H7 (cell line): ENCODE results near the gene C6. TPM values are rescaled to one million over a fixed set of nuclear protein-coding genes. Genes with fewer than 3 reads are reported as not detected.

Experiments used
- DNase-seq: peaks from one replicate; pipeline ENCODE4 v3.0.0; 2012
- H3K27me3 ChIP-seq: 2 replicates; pipeline ENCODE4 v1.6.0; 2011; ENCODE audit warnings: mild to moderate bottlenecking, low read length; ENCODE audit not compliant: control insufficient read depth, insufficient read depth
- H3K36me3 ChIP-seq: replicated peaks from 2 replicates; pipeline ENCODE4 v1.5.1; 2011; ENCODE audit warnings: low read length; ENCODE audit not compliant: control insufficient read depth, insufficient read depth
- H3K4me3 ChIP-seq: 2 replicates; pipeline ENCODE4 v1.5.1; 2011; ENCODE audit warnings: low read depth, mild to moderate bottlenecking, control low read depth, low read length, moderate library complexity; ENCODE audit not compliant: insufficient read depth
- total RNA-seq: library from RNA; depleted of rRNA; stranded (reverse); fragments of >200 nt; shearing (Covaris generic); gene quantifications from 2 replicates; pipeline ENCODE4 v1.2.3, GENCODE V29; 2014; rRNA removed

Gene C6
- total RNA-seq, 1 experiment from 2014 or later: not detected

GRCh38 chr5:41122459-41122858 lies 90.9 kb downstream of the C6 start:
- H3K36me3 ChIP-seq: no peaks in the 10 kb centered on the region
- H3K4me3 ChIP-seq: no peak overlapping the region
- H3K27me3 ChIP-seq: no peaks in the 10 kb centered on the region
- no peak for DNase-seq

- Histone ChIP-seq H3K4me3 (no peak overlapping the region), H3K36me3 (no peaks in the 10 kb centered on the region), H3K27me3 (no peaks in the 10 kb centered on the region)
- DNase-seq: no peak
Measured at GRCh38 chr5:41120600-41120999, 92.7 kb downstream of the C6 start.

GRCh38 chr5:41118177-41118576 lies 95.2 kb downstream of the C6 start:
- Histone ChIP-seq H3K4me3 (no peak overlapping the region), H3K36me3 (no peaks in the 10 kb centered on the region), H3K27me3 (no peaks in the 10 kb centered on the region)
- no peak for DNase-seq

- H3K36me3 ChIP-seq: no peaks in the 10 kb centered on the region
- no peaks in the 10 kb centered on the region for H3K27me3 ChIP-seq
- no peak for DNase-seq
- H3K4me3 ChIP-seq: no peak overlapping the region
Measured at GRCh38 chr5:41115281-41115680, 98.1 kb downstream of the C6 start.

GRCh38 chr5:41112486-41113455 lies 100.6 kb downstream of the C6 start:
- H3K4me3 ChIP-seq: no peak overlapping the region
- no peaks in the 10 kb centered on the region for H3K36me3 ChIP-seq
- no peak for DNase-seq
- H3K27me3 ChIP-seq: no peaks in the 10 kb centered on the region

- Histone ChIP-seq H3K4me3 (no peak overlapping the region), H3K36me3 (no peaks in the 10 kb centered on the region), H3K27me3 (no peaks in the 10 kb centered on the region)
- no peak for DNase-seq
Measured at GRCh38 chr5:41109186-41109585, 104.1 kb downstream of the C6 start.

- Histone ChIP-seq H3K4me3 (no peak overlapping the region), H3K27me3 (no peaks in the 10 kb centered on the region), H3K36me3 (no peaks in the 10 kb centered on the region)
- DNase-seq: no peak
Measured at GRCh38 chr5:41102341-41102740, 111.0 kb downstream of the C6 start.

DNA sequence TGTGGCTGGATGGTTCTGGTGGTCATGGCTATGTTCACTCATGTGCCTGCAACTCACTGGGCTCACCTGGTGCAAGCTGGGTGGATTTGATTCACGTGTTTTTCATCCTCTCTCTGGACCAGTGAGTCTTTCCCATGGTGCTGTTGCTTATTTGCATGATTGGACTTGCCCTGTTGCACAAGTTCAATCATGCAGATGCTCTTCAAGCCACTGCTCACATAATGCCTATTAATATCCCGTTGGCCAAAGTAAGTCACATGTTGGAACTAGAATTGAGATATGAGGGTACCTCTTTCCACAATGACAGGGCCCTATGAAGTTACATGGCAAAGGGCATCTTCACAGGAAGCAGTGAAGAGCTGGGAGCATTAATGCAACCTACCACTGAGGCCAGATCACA lies 115.7 kb downstream of the C6 start:
- Histone ChIP-seq H3K36me3 (no peaks in the 10 kb centered on the region), H3K27me3 (no peaks in the 10 kb centered on the region), H3K4me3 (no peak overlapping the region)
- DNase-seq: no peak

DNA sequence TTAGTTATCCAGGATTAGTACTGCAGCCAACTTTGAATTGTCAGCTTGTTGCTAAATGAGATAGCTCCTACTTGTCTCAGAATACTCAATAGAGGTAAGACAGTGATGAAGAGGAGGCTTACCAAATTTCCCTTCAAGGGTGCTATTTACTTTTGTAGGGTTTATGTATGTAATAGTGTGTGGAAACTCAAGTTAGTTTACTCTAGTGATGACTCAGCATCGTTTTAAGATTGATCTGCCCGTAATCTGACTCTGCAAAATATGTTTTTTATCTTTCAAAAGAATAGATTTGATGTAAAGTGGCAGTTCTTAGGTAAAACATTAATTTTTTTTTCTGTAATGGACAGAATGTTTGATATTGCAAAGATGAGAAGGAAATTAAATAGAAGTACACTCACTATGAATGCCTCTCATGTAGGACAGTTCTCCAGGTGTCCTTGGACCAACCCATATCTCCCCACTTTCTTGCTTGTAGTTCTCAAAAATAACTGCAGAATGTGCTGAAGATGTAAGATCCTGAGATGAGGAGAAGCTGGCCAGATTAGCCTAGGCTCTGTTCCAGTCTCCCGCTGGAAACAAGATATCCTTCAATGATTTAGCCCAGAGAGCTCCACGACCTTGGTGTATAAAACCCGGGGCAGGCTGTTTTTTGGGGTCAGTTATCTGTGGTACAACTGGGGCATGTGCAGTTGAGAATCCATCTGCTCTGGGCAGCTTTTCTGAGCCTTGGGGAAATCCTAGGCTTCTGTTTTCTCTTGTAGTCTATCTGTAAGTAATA lies 117.8 kb downstream of the C6 start:
- no peak for DNase-seq
- H3K4me3 ChIP-seq: no peak overlapping the region
- H3K36me3 ChIP-seq: no peaks in the 10 kb centered on the region

DNA sequence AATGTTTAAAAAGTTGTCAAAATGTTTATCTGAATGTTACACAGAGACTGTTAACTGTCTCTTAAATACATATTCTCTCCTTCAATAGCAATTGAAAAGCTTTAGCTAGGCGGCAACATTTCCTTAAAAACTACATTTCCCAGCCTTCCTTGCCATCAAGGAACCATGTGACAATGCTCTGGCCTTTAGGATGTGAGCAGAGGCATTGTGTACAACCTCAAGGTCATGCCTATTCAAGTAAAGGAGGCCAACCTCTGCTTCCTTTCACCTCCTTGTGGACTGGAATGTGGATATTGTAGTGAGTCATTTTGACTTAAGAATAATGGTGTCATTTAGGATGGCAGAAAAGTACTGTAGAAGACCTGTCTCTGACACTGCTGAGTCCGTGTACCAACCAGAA lies 118.5 kb downstream of the C6 start:
- H3K36me3 ChIP-seq: no peaks in the 10 kb centered on the region
- no peaks in the 10 kb centered on the region for H3K27me3 ChIP-seq
- no peak for DNase-seq
- H3K4me3 ChIP-seq: no peak overlapping the region

More for the DNA sequence above, 117.8 kb downstream of the C6 start:
- H3K27me3 ChIP-seq: no peaks in the 10 kb centered on the region

DNA sequence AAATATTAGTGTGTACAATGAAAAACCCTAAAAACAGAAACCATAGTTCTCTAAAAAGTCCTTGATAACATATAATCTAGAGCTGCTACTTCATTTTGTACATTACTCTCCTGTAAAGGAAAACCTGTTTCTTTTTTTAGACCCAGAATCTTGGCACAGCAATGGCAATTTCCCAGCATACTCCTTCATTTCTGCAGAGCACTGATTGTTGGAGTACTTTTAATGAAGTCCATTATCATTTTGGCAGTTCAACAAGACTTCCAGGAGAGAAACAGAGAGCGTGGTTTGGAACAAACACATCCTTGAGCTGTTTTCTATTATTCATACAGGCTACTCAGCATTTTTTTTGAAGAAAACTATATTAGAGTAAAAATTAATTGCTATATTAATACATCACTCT lies 119.5 kb downstream of the C6 start:
- H3K36me3 ChIP-seq: no peaks in the 10 kb centered on the region
- no peak overlapping the region for H3K4me3 ChIP-seq
- H3K27me3 ChIP-seq: no peaks in the 10 kb centered on the region
- no peak for DNase-seq

Other genes starting within 250 kb of the C6 start
- gene MROH2B, start 142.2 kb downstream of the C6 start, total RNA-seq: not detected in 2 replicates